GM19023 (cell line): ENCODE data around the gene RALB.
"Not testable (repeated sequence)": the region's sequence is repeated elsewhere in the genome, so short reads cannot be mapped to it uniquely, and the experiment has no call there.

Source experiments
- ATAC-seq: cut with Tn5 transposase; IDR thresholded peaks from one replicate; pipeline ENCODE4 v1.9.1; 2021; ENCODE audit warnings: mild to moderate bottlenecking, moderate library complexity; ENCODE audit not compliant: unreplicated experiment

RALB gene

DNA sequence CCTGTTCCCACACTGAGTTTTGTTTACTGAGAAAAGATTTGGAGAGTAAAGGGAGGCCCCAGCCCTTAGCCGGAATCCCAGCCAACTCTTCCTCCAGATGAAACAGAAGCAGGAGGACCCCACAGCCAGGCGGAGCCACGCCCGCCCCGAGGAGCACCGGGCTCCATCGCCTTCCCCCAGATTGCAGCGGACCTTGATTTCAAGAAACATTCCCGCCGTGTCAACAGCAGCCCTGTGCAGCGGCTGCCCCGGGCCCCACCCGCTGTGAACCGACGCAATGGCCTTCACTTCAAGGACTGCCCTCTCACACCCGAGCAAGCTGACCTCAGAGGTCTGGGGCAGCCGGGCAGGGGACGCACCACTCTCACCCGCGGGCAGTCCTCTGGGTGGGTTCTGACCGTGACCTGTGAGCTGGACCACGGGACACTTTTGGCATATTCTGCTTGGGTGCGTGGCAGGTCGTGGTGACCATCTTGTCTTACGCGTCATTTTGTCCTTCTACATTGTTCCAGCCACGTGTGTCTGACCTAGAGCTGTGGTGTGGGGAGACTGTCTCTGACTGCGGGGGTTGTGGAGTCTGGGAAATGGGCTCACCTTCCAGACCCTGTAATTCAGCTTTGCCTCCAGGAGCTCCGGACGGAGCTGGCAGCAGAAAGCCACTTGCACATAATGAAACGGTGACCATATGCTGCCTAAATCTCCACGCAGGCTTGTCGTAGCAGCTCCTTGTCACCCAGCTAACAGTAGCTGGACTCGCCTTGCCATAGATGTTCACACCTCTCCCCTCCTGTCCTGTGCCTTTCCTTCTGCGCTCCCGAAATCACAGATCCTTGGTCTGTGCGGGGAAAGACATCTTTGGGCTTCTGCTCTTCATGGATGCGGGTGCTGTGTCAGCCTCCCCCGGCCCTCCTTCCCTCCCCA is 61.3 kb downstream of the RALB start:
- no peak for ATAC-seq

DNA sequence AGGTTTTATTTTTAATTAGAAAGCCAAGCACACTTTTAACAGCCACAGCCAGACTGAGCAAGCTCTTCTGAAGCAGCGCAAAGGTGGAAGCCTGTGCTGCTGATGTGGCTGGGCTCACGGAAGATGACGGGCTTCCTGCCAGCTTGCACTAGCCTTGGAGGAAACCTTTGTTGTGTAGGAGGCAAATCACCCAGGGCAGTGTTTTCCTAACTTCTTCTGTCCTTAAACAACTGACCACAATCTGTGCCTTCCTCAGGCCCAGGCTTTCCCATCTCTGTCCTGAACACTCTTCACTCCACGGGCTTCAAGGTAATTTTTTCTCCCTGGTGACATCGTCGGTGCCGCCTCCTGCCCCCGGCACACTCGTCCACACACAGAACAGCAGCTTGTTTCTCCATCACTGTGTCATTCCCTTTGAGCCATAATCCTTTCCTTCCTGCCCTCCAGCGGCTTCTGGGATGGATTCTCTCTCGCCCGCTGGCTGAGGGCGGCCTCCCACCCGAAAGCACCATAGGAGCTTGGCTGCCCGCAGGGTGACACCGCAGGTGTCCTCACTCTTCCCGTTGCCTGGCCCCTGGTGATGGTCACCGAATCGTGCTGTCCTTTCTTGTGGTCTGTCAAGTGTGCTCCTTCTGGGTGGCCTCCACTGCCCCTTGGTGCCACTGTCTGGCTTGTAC is 62.2 kb downstream of the RALB start:
- ATAC-seq, result no peak

DNA sequence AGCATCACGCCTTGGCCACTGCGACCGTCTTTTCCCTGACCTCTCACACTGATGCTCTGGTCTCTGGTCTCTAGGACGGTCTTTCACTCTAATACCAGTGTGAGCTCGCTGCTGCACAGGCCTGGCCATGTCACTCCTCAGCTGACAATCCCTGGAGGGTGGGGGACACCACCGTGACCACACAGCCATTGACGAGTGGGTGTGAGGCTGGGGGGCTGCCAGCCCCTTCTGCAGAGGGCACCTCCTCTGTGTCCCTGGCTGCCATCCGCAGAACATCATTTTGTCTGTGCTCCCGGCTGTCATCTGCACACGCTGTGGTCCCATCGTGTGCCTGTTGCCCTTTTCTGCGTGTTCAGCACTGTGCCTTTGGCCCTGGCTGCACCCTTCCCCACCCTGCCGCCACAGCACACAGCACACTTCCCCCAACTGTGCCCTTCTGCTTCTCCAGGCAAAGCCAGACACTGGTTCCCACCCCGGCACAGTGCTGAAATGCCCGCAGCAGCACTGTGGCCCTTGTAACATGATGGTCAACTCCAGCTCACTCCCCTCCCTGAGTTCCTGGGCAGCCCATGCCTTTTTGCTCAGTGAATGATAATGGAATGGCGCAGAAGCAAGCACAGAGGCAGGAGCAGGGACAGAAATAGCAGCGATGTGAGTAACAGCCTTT is 62.8 kb downstream of the RALB start:
- ATAC-seq, result no peak

DNA sequence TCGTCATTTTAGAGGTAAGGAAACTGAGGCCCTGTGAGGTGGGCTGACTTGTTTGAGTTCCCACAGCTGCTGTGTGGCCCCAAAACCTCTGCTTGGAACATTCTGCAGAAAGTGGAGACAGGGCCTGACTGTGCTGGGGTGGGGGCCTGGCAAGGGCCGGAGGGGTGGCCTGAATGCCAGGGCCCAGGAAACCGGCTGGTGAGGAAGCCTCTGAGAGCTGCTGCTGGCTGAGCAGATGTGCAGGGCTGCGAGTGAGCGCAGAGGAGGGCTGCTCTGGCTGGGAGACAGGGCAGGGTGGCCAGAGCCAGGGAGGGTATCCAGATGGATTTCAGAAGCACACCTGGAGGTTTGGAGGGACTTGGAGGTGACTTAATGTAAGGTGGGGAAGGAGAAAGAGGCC is 63.4 kb downstream of the RALB start:
- ATAC-seq, result no peak

DNA sequence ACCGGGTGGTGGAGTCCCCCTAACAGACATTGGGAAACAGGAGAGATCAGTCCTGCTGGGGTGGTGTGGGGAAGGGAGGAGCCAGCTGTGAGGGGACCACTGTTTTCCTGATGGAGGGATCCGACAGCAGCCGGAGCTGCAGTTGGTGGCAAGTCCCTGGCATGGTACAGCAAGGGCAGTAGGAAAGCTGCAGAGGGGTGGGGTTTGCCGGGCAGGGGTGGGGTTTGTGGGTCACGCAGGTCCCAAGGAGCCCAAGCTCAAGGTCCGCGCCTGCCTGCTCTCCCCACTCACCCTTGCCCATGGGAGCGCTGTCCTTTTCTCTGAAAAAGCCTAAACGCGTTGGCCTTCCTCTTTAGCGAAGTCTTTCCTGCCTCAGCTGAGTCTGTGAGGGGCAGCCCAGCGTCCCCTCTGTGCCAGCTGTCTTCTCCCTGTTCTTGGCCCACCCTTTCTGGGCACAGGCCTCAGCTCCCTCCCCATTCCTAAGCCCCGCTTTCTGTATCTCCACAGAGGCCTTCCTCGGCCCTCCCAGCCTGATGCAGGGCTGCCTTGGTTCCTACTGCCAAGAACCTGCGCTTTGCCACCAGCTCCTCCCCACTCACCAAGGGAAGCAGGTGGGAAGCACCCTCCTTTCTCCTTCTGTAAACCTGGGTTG is 64.0 kb downstream of the RALB start:
- no peak for ATAC-seq

DNA sequence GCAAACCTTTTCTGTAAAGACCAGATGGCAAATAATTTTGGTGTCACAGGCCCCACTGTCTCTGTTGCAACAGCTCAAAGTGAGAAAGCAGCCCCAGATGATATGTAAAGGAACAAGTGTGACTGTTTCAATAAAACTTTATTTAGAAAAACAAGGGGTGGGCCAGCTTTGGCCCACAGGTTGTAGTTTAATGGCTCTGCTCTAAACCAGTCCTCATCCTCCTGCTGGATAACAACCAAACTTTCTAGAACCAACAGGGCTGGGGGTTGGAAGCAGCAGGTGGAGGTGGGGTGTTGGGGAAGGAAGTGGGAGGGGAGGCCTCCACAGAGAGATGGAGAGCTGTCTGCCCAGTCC is 64.5 kb downstream of the RALB start:
- no peak for ATAC-seq

DNA sequence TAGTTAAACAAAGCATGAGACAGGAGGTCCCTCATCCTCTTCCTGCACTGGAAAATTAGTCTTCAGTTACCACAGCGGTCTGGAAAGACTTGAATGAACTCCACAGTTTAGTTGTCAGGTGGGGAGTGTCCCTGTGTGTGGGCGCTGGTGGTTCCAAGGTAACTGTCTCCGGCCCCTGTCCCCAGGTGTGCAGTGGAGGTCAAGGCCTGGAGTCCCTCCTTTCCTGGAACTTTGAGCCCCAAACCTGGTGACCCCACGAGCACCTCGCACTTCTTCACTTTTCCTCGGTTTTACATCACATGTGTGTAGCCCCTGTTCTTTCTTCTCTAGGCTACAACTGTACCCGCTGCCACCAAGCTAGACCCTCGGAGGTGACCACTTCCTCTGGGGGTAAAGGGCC is 65.3 kb downstream of the RALB start:
- no peak for ATAC-seq

DNA sequence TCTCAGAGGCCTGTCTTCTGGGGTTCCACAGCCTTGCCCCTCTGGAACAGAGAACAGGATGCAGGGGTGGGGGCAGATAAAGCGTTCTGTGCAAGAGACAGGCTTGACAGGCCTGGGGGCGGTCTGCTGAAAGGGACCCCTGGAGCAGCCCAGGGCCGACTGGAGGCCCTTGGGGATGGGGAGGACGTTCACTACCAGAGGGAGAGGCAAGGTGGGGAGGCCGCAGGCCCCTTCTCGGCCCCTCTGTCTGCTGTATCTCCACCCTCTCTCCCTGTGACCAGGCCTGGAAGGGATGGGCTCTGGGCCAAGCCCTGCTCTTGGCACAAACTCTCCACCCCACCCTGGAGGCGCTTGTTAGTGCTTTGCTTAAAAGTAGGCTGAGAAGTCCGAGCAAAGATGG is 66.0 kb downstream of the RALB start:
- no peak for ATAC-seq

DNA sequence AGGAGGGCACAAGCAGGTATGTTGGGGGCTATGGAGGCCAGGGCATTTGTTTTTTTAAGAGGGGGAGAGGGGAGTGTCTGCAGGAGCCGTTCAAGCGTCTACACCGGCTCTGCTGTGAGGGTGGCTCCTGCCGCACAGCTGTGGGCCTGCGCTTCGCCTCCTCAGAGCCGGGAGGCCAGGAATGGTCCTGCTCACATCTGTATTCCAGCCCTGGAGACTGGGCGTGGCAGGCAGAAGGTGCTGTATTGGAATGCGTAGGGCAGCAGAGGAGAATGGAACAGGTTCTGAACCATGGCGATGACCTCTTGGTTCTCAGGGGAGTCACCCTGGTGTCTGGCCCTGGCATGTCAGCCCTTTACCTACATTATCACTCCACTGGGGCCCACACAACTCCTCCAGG is 66.5 kb downstream of the RALB start:
- ATAC-seq, result no peak

DNA sequence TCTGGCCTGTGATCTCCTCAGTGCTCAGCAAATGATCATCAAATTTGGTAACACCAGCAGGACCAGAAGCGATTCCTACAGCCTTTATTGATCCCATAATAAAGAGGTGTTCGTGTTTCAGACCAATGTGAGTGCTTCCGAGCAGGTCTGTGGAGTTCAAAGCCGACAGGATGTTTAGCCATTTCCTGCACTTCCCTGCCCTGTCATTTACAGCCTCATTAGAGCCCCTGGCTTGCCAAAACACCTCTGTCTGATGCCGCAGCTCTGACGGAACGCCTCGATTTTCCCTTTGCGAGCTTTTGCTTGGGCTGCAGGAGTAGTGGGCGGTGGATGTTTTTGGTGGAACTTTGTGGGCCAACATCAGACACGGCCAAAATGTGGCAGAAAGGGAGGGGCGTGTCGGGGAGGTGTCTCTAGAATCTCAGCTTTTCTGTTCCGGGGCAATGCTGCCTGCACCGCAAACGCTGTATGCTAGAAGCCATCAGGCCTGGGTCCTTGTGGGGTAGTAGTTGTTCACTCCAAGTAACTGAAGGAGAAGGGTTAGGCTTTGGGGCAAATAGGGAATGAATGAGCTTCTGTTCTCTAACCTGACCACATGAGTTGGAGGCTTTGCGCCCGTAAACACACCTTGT is 67.2 kb downstream of the RALB start:
- no peak for ATAC-seq

DNA sequence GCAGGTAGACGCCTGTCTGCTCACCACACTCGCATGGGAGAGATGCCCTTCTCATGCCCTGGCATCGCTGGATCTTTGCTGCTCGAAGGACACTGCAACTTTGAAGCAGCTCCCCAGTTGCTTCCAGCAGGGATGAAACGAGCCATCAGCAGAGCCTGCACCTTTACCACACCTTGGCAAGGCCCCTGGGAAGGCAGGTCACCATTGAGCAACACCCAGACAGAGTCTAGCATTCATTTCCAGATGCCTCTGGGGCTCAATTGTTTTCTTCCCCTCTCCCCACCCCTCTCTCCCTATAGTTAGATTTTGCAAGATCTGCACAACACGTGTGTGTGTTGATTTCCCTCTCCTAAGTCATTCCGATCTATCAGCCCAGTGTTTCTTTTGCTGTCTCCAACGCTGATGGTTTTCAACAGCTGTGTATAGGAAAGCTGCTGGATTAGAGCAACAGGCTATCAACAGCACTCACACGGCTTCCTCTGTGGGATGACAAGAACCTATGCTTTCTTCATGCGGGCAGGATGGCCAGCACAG is 67.7 kb downstream of the RALB start:
- no peak for ATAC-seq

DNA sequence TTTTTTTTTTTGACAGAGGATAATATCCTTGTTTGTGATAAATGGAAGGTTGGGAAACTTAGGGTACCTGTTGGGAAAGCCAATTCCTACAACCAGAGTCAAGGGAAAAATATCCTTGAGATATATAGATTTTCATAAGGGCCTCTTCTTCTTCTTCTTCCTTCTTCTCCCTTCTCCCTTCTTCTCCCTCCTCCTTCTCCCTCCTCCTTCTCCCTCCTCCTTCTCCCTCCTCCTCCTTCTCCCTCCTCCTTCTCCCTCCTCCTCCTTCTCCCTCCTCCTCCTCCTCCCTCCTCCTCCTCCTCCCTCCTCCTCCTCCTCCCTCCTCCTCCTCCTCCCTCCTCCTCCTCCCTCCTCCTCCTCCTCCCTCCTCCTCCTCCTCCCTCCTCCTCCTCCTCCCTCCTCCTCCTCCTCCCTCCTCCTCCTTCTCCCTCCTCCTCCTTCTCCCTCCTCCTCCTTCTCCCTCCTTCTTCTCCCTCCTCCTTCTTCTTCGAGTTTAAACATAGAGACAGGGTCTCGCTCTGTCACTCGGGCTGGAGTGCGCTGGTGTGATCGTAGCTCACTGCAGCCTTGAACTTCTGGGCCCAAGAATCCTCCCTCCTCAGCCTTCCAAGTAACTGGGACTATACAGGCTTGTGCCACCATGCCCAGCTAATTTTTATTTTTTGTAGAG is 68.4 kb downstream of the RALB start:
- ATAC-seq, result not testable (repeated sequence)

DNA sequence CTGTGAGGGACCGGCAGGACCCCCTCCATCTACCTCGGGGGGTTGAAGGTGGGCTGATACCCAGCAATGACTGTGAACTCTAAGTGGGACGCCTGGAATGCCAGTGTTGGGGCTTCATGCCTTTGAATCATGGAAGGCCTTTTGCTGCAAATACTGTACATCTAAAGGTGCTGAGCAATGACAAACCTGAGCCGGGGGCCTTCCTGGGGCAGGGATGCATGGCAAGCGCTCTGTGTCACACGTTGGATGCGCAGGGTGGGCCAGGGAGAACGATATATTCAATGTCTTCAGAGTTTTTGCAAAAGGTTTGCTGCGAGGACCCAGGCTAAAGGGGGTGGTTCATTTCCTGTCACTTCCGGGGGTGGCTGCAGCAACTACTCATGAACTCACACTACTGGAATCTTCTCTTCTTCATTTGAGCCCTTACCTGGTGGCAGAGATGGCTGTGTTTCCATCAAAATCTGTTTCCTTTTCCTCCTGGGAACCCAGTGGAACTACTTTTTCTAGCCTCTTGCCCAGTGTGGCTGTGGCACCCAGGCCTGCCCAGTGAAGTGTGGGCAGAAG is 69.2 kb downstream of the RALB start:
- no peak for ATAC-seq

DNA sequence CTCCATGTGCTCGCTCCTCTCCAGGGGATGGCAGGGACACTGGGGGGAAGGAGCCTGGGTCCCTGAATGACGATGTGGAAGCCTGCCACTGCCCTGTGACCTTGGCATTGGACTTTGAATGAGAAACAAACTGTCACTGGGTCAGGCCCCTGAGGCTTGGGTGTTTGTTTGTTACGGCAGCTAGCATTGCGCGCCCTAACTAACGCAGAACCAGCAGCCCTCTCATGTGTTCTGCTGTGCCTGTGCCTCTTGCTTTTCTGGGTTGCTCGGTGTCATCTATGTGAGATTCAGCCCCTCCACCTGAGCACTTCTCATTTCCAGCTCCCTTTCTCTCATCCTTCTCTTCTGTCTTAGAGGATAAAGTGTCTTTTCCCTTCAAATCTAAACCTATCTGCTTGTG is 69.7 kb downstream of the RALB start:
- ATAC-seq, result no peak

DNA sequence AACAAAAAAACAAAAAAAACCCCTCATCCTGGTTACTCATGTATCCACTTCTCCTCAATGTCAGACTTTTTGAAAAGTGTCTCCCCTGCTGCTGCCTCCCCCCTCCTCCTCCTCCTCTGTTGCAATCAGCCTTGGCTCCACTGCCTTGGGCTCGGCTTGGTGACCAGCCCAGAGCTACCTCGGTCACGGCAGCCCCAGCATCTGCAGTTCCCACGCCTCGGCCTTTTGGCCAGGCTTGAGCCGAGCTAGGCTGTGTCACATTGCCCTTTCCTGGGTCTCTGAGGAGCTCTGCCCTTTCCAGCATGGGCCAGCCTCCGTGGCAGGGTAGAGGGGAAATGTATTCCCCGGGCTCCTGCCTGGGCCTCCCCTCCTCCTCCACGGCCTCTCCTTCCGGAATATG is 70.6 kb downstream of the RALB start:
- no peak for ATAC-seq

DNA sequence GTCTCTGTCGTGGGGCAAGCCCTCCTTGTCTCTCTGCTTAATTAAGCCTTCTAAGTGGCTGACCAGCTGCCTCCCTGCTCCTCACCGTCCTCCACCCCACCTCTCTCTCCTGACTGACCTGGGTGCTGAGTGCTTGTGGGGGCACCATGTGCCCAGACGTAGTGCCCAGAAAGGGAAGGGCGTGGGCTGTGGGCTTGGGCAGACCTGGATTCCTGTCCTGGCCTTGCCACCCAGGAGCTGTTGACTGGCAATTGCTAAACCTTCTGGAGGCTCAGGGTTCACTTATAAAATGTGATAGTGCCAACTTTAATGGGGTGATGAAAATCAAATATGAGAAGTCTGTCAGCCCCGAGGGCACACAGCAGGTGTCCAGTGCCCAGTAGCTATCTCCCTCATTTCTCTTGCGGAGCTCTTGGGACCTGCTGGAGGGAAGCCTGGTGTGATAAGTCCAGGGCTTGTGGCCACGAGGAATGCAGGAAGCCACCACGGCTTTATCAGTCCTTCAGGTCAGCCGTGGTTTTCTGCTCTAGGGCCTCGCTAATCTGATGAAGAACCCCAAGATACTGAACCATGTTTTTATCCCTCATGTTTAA is 71.3 kb downstream of the RALB start:
- no peak for ATAC-seq

DNA sequence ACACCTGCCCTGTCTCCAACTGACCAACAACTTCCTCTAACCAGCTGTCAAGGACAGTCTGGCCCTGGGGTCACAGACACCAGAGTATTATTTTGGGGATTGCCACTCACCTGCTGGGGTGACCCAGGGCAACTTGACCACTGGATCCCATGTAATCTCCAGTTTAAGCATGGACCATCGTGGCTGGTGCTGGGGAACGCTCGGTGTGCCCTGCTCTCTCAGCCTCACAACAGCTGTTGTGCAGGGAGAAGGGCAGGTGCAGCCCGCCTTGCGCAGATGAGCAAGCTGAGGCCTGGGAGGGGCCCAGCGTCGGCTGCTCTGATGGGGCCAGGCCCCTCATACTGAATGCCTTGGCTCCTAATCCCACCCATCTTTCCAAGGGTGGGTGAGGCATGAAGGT is 72.3 kb downstream of the RALB start:
- ATAC-seq, result no peak

DNA sequence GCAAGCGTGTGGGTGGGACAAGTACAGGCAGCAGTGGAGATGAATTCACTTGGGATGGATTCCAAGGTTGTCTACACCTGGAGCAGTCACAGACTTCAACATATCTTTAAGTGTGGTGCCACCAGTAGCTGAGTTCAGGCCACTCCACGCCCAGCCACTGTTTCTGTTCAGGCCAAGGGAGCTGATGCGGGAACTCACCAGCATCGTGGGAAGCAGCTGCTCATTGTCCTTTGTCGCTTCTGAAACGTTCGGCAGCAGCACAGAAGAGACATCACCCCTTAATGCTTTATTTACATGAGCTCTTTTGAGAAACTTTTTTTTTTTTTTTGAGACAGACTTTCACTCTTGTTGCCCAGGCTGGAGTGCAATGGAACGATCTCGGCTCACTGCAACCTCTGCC is 73.4 kb downstream of the RALB start:
- no peak for ATAC-seq
